BE2C (cell line): ENCODE measurements around the gene PLA2G4B.

Experiments used
- DNase-seq: peaks from one replicate; pipeline ENCODE4 v3.0.0-alpha.2; 2020
- H3K27me3 ChIP-seq: fragments of 250-450 bp; sonication (Bioruptor Pico); 2 replicates; pipeline ENCODE4 v1.5.1; 2020; ENCODE audit warnings: mild to moderate bottlenecking
- H3K36me3 ChIP-seq: fragments of 250-450 bp; sonication (Bioruptor Pico); 2 replicates; pipeline ENCODE4 v1.5.1; 2020; ENCODE audit warnings: mild to moderate bottlenecking
- H3K4me1 ChIP-seq: fragments of 250-450 bp; sonication (Bioruptor Pico); 2 replicates; pipeline ENCODE4 v1.5.1; 2020
- H3K4me3 ChIP-seq: 2 replicates; pipeline ENCODE4 v1.5.1; 2011; ENCODE audit warnings: low read depth, low read length
- H3K9me3 ChIP-seq: fragments of 250-450 bp; sonication (Bioruptor Pico); 2 replicates; pipeline ENCODE4 v1.5.1; 2020
- TF ChIP-seq, protein P1 (sequence below): IDR thresholded peaks from 2 replicates; pipeline ENCODE4 v1.5.1; 2012; ENCODE audit warnings: mild to moderate bottlenecking, low read depth, low read length

Gene PLA2G4B

DNA sequence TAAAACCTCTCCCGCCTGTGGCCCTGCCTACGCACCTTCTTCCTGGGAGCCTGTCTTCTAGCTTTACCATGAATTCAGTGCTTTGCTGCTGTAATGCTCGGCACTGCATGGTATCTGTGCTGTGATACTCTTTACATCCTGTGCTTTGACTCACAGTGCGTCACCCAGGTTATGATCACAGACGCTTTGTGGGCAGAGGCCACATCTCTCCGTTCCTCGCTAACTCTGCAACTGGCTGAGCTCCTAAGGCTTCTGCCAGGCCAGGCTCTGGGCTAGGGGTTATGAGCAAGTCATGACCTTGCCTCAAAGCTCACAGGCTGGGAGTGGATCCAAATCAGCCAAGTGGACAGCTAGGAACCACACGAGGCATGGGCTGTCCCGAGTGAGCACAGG, 32.0 kb downstream of the PLA2G4B start:
- Histone ChIP-seq H3K9me3 (no peaks in the 10 kb centered on the region), H3K36me3 (no peaks in the 10 kb centered on the region), H3K4me1 (peaks cover 11% of the 10 kb centered on the region), H3K4me3 (no peak overlapping the region), H3K27me3 (no peaks in the 10 kb centered on the region)
- TF ChIP-seq, protein P1, sequence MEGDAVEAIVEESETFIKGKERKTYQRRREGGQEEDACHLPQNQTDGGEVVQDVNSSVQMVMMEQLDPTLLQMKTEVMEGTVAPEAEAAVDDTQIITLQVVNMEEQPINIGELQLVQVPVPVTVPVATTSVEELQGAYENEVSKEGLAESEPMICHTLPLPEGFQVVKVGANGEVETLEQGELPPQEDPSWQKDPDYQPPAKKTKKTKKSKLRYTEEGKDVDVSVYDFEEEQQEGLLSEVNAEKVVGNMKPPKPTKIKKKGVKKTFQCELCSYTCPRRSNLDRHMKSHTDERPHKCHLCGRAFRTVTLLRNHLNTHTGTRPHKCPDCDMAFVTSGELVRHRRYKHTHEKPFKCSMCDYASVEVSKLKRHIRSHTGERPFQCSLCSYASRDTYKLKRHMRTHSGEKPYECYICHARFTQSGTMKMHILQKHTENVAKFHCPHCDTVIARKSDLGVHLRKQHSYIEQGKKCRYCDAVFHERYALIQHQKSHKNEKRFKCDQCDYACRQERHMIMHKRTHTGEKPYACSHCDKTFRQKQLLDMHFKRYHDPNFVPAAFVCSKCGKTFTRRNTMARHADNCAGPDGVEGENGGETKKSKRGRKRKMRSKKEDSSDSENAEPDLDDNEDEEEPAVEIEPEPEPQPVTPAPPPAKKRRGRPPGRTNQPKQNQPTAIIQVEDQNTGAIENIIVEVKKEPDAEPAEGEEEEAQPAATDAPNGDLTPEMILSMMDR, result no peak
- DNase-seq, result no peak

DNA sequence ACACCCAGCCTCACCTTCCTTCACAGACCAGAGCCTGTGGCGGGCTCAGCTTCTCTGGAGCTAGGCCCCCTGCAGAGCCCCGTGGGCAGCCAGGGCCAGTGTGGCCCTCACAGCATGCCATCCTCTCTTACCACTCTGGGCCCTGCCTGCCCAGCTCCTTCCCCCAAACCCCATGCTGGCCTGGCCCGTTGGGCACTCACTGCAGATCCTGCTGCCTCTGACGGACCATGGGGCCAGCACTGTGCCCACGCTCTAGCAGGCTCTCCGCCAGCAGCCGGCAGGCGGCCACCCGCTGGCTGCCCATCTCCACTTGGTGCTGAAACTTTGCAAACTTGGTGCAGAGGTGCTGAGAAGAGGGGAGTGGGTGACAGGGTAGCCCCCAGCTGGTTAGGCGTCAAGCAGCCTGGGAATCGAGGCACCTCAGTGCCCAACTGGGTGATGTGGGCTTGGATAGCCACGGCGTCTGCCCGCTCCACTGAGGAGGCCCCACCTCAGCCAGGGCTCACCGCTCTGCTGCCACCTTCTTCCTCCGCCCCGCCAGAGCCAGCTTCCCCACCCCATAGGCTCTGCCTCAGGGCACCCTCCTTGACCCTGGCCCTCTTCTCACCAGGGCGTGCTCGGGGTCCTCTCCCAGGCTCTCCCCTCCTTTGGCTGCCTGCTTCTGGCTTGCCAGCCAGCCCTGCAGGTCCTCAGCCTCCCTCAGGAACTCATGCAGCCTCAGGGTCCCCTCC, 32.7 kb downstream of the PLA2G4B start:
- no peaks in the 10 kb centered on the region for H3K27me3 ChIP-seq
- TF ChIP-seq, protein P1, result no peak

DNA sequence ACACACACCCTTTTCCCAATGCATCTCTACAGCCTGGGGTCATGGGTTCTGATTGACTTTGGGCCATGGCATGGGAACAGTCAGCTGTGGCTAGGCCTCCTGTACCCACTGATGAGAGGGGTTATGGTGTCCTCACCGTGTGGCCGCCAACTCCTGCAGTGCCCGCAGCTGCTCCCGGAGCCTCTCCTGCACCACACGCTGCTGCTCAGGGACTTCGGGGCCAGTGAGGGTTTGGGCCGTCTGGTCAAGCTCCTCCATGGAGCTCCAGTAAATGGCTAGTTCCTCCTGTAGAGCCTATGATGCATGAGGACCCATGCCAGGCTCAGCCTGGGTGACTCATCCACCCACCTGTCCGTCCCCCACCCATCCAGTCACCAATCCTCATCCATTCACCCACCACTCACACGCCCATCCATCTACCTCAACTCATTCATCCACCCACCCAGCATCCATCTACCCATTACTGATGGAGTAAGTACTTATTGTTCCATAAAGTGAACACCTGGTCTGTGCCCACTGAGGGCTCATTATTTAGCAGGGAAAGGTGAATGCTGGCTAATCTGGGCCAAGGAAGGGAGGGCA, 33.6 kb downstream of the PLA2G4B start:
- H3K4me1 ChIP-seq, result no peaks in the 10 kb centered on the region; the same call in 1 of the 2 replicates
- TF ChIP-seq, protein P1, result no peak
- DNase-seq, result no peak
- no peaks in the 10 kb centered on the region for H3K36me3 ChIP-seq
- H3K9me3 ChIP-seq, result no peaks in the 10 kb centered on the region
- no peak overlapping the region for H3K4me3 ChIP-seq
- H3K27me3 ChIP-seq, result no peaks in the 10 kb centered on the region

More for the DNA sequence above, 32.7 kb downstream of the PLA2G4B start:
- peaks cover 7% of the 10 kb centered on the region for H3K4me1 ChIP-seq
- no peak for DNase-seq
- no peaks in the 10 kb centered on the region for H3K9me3 ChIP-seq
- H3K36me3 ChIP-seq, result no peaks in the 10 kb centered on the region
- H3K4me3 ChIP-seq, result no peak overlapping the region

DNA sequence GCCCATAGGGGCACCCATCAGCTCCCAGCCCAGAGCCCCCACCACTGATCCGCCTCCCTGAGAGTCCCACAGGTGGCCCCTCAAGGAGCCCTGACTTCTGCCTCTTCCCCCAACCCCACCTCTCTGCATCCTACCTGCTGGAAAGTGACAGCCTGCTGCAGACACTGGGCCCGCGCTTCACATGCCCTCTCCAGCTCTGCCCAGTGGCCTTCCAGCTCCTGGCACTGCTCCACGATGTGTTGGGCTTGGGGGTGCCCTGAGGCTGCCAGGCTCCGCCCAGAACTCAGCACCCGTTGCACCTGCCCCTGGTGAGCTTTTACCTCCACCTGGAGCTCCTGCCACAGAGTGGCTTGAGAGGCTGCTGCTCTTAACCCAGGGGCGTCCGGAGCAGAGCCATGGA, 35.1 kb downstream of the PLA2G4B start:
- H3K36me3 ChIP-seq, result no peaks in the 10 kb centered on the region
- H3K4me1 ChIP-seq, result peaks cover 10% of the 10 kb centered on the region
- H3K9me3 ChIP-seq, result no peaks in the 10 kb centered on the region
- no peak for DNase-seq
- H3K27me3 ChIP-seq, result no peaks in the 10 kb centered on the region
- H3K4me3 ChIP-seq, result no peak overlapping the region
- TF ChIP-seq, protein P1, result no peak

DNA sequence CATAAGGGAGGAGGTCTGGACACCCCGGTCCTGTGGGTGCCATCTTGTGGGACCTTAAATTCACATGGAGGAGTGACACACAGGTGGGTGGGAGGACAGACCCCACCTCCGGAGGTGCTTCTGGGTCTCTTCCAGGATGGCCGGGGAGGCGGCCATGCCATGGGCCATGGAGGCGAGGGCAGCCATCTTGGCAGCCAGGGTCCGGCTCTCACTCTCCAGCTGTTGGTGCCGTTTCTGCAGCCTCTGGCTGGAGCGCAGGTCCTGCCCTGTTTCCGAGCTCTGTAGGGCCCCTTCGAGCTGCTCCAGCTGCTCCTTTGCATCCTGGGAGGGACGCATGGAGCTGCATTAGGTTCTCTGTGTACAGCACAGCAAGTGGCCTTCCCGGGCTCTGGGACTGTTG, 36.1 kb downstream of the PLA2G4B start:
- Histone ChIP-seq H3K36me3 (no peaks in the 10 kb centered on the region), H3K27me3 (no peaks in the 10 kb centered on the region), H3K9me3 (no peaks in the 10 kb centered on the region), H3K4me3 (no peak overlapping the region), H3K4me1 (peaks cover 10% of the 10 kb centered on the region)
- DNase-seq, result no peak
- TF ChIP-seq, protein P1, result no peak

DNA sequence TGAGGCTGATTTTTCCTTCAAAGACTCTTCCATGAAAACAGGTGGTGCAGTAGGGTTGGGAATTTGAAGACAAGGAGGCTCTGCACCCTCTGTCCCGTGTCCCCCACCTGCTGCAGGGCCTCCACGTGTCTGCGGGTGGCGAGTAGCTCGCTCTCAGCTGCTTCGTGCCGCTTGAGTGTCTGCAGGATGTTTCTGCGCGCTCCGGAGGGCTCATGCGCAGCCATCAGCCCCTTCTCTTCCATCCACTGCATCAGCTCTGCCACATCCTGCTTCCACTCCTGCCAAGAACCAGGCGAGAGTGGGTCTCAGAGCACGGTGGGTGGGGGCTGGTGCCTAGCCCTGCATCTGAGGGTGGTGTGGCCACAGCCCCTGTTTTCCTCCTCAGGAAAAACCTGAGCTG, 37.4 kb downstream of the PLA2G4B start:
- Histone ChIP-seq H3K36me3 (no peaks in the 10 kb centered on the region), H3K4me3 (no peak overlapping the region), H3K27me3 (no peaks in the 10 kb centered on the region), H3K9me3 (no peaks in the 10 kb centered on the region), H3K4me1 (peaks cover 10% of the 10 kb centered on the region)
- DNase-seq, result no peak
- TF ChIP-seq, protein P1, result no peak
